Measurements from ENCODE around the gene TDRD12. TPM values are rescaled to one million over a fixed set of nuclear protein-coding genes. Genes with fewer than 3 reads are reported as not detected.

Gene TDRD12
- total RNA-seq, 2 experiments from 2014 or later, result 0.21 to 0.25 TPM

GRCh38 chr19:32808236-32808635, 88.7 kb downstream of the TDRD12 start:
- Mint-ChIP-seq H3K9me3 (no peaks in the 10 kb centered on the region), H3K36me3 (ENCODE audit: low read depth) (no peaks in the 10 kb centered on the region), H3K27ac (no peak overlapping the region), H3K4me3 (no peak overlapping the region), H3K4me1 (ENCODE audit: low read depth) (peaks cover 17% of the 10 kb centered on the region), H3K27me3 (ENCODE audit: low read depth) (no peaks in the 10 kb centered on the region)
- intact Hi-C loops (cut with micrococcal nuclease), result no loop called here
- CTCF ChIA-PET, result no interaction called here
- DNase-seq, result no peak

GRCh38 chr19:32809254-32809653, 89.7 kb downstream of the TDRD12 start:
- Mint-ChIP-seq H3K9me3 (no peaks in the 10 kb centered on the region), H3K4me1 (ENCODE audit: low read depth) (peaks cover 24% of the 10 kb centered on the region), H3K36me3 (ENCODE audit: low read depth) (no peaks in the 10 kb centered on the region), H3K27me3 (ENCODE audit: low read depth) (no peaks in the 10 kb centered on the region), H3K27ac (no peak overlapping the region), H3K4me3 (no peak overlapping the region)
- CTCF ChIA-PET, result interaction anchor here (1.1 to 1.2 kb wide), 2 partner anchors 9 to 56 kb away, joined by 3 read pairs; no protein-coding TSS in a partner anchor
- intact Hi-C loops (cut with micrococcal nuclease), result loop anchor here (1.0 kb wide), 1 partner anchor 15 kb away; no protein-coding TSS in a partner anchor
- no peak for DNase-seq

GRCh38 chr19:32809754-32810153, 90.2 kb downstream of the TDRD12 start:
- H3K9me3 Mint-ChIP-seq, result no peaks in the 10 kb centered on the region
- H3K36me3 Mint-ChIP-seq (ENCODE audit: low read depth), result no peaks in the 10 kb centered on the region
- no peak overlapping the region for H3K27ac Mint-ChIP-seq
- peaks cover 26% of the 10 kb centered on the region for H3K4me1 Mint-ChIP-seq (ENCODE audit: low read depth)
- intact Hi-C loops (cut with micrococcal nuclease), result loop anchor here (1.0 to 5.0 kb wide), 2 partner anchors 15 to 117 kb away; partner anchors contain the start of gene NUDT19
- DNase-seq, result no peak
- CTCF ChIA-PET, result interaction anchor here (1.1 to 1.2 kb wide), 2 partner anchors 9 to 55 kb away, joined by 3 read pairs; no protein-coding TSS in a partner anchor
- H3K4me3 Mint-ChIP-seq, result no peak overlapping the region
- no peaks in the 10 kb centered on the region for H3K27me3 Mint-ChIP-seq (ENCODE audit: low read depth)

- CTCF ChIA-PET, result no interaction called here
- no peaks in the 10 kb centered on the region for H3K36me3 Mint-ChIP-seq (ENCODE audit: low read depth)
- H3K27me3 Mint-ChIP-seq (ENCODE audit: low read depth), result no peaks in the 10 kb centered on the region
- no peaks in the 10 kb centered on the region for H3K9me3 Mint-ChIP-seq
- no peak overlapping the region for H3K27ac Mint-ChIP-seq
- peaks cover 26% of the 10 kb centered on the region for H3K4me1 Mint-ChIP-seq (ENCODE audit: low read depth)
- intact Hi-C loops (cut with micrococcal nuclease), result loop anchor here (5.0 kb wide), 1 partner anchor 118 kb away; the partner anchor contains the start of gene NUDT19
- H3K4me3 Mint-ChIP-seq, result no peak overlapping the region
- DNase-seq, result no peak
Observed at GRCh38 chr19:32810452-32810851, 90.9 kb downstream of the TDRD12 start.

- no peaks in the 10 kb centered on the region for H3K9me3 Mint-ChIP-seq
- intact Hi-C loops (cut with micrococcal nuclease), result loop anchor here (5.0 kb wide), 1 partner anchor 119 kb away; the partner anchor contains the start of gene NUDT19
- no peak overlapping the region for H3K4me3 Mint-ChIP-seq
- H3K36me3 Mint-ChIP-seq (ENCODE audit: low read depth), result no peaks in the 10 kb centered on the region
- DNase-seq, result no peak
- peaks cover 26% of the 10 kb centered on the region for H3K4me1 Mint-ChIP-seq (ENCODE audit: low read depth)
- no peak overlapping the region for H3K27ac Mint-ChIP-seq
- CTCF ChIA-PET, result interaction anchor here (0.5 kb wide), 1 partner anchor 67 kb away, joined by 4 read pairs; no protein-coding TSS in a partner anchor
- H3K27me3 Mint-ChIP-seq (ENCODE audit: low read depth), result no peaks in the 10 kb centered on the region
Observed at GRCh38 chr19:32811151-32811550, 91.6 kb downstream of the TDRD12 start.

- Mint-ChIP-seq H3K36me3 (ENCODE audit: low read depth) (no peaks in the 10 kb centered on the region), H3K27me3 (ENCODE audit: low read depth) (no peaks in the 10 kb centered on the region), H3K27ac (no peak overlapping the region), H3K9me3 (no peaks in the 10 kb centered on the region), H3K4me3 (no peak overlapping the region), H3K4me1 (ENCODE audit: low read depth) (peaks cover 26% of the 10 kb centered on the region)
- intact Hi-C loops (cut with micrococcal nuclease), result loop anchor here (5.0 kb wide), 1 partner anchor 120 kb away; the partner anchor contains the start of gene NUDT19
- DNase-seq, result no peak
- CTCF ChIA-PET, result interaction anchor here (0.5 kb wide), 1 partner anchor 66 kb away, joined by 4 read pairs; no protein-coding TSS in a partner anchor
Observed at GRCh38 chr19:32812036-32812435, 92.5 kb downstream of the TDRD12 start.

GRCh38 chr19:32812571-32812970, 93.0 kb downstream of the TDRD12 start:
- intact Hi-C loops (cut with micrococcal nuclease), result loop anchor here (5.0 kb wide), 1 partner anchor 120 kb away; the partner anchor contains the start of gene NUDT19
- no peak for DNase-seq
- Mint-ChIP-seq H3K36me3 (ENCODE audit: low read depth) (no peaks in the 10 kb centered on the region), H3K4me1 (ENCODE audit: low read depth) (peaks cover 26% of the 10 kb centered on the region), H3K27me3 (ENCODE audit: low read depth) (no peaks in the 10 kb centered on the region), H3K27ac (no peak overlapping the region), H3K4me3 (no peak overlapping the region), H3K9me3 (no peaks in the 10 kb centered on the region)
- CTCF ChIA-PET, result interaction anchor here (0.7 kb wide), 1 partner anchor 25 kb away, joined by 5 read pairs; no protein-coding TSS in a partner anchor

GRCh38 chr19:32813862-32814425, 94.4 kb downstream of the TDRD12 start:
- CTCF ChIA-PET, result no interaction called here
- Mint-ChIP-seq H3K4me1 (ENCODE audit: low read depth) (peaks cover 27% of the 10 kb centered on the region), H3K36me3 (ENCODE audit: low read depth) (no peaks in the 10 kb centered on the region), H3K27ac (no peak overlapping the region), H3K27me3 (ENCODE audit: low read depth) (no peaks in the 10 kb centered on the region), H3K9me3 (no peaks in the 10 kb centered on the region), H3K4me3 (no peak overlapping the region)
- DNase-seq, result no peak
- intact Hi-C loops (cut with micrococcal nuclease), result loop anchor here (5.0 kb wide), 1 partner anchor 122 kb away; the partner anchor contains the start of gene NUDT19

GRCh38 chr19:32814624-32815023, 95.1 kb downstream of the TDRD12 start:
- Mint-ChIP-seq H3K4me3 (no peak overlapping the region), H3K36me3 (ENCODE audit: low read depth) (no peaks in the 10 kb centered on the region), H3K9me3 (no peaks in the 10 kb centered on the region), H3K27ac (no peak overlapping the region), H3K4me1 (ENCODE audit: low read depth) (peaks cover 26% of the 10 kb centered on the region), H3K27me3 (ENCODE audit: low read depth) (peaks cover 1% of the 10 kb centered on the region)
- intact Hi-C loops (cut with micrococcal nuclease), result loop anchor here (5.0 kb wide), 1 partner anchor 122 kb away; the partner anchor contains the start of gene NUDT19
- CTCF ChIA-PET, result no interaction called here
- DNase-seq, result no peak

- no peak for DNase-seq
- H3K9me3 Mint-ChIP-seq, result no peaks in the 10 kb centered on the region
- H3K27me3 Mint-ChIP-seq (ENCODE audit: low read depth), result peaks cover 4% of the 10 kb centered on the region
- no peaks in the 10 kb centered on the region for H3K36me3 Mint-ChIP-seq (ENCODE audit: low read depth)
- intact Hi-C loops (cut with micrococcal nuclease), result no loop called here
- peaks cover 25% of the 10 kb centered on the region for H3K4me1 Mint-ChIP-seq (ENCODE audit: low read depth)
- no peak overlapping the region for H3K27ac Mint-ChIP-seq
- no peak overlapping the region for H3K4me3 Mint-ChIP-seq
- CTCF ChIA-PET, result no interaction called here
Observed at GRCh38 chr19:32816555-32817099, 97.1 kb downstream of the TDRD12 start.

GRCh38 chr19:32817569-32818476, 98.3 kb downstream of the TDRD12 start:
- Mint-ChIP-seq H3K27me3 (ENCODE audit: low read depth) (peaks cover 4% of the 10 kb centered on the region), H3K9me3 (no peaks in the 10 kb centered on the region), H3K36me3 (ENCODE audit: low read depth) (no peaks in the 10 kb centered on the region), H3K4me3 (no peak overlapping the region), H3K4me1 (ENCODE audit: low read depth) (peaks cover 25% of the 10 kb centered on the region), H3K27ac (no peak overlapping the region)
- CTCF ChIA-PET, result no interaction called here
- intact Hi-C loops (cut with micrococcal nuclease), result no loop called here
- DNase-seq, result no peak

GRCh38 chr19:32818536-32818935, 99.0 kb downstream of the TDRD12 start:
- H3K27ac Mint-ChIP-seq, result no peak overlapping the region
- peaks cover 7% of the 10 kb centered on the region for H3K27me3 Mint-ChIP-seq (ENCODE audit: low read depth)
- no peak for DNase-seq
- H3K36me3 Mint-ChIP-seq (ENCODE audit: low read depth), result no peaks in the 10 kb centered on the region
- CTCF ChIA-PET, result no interaction called here
- H3K4me1 Mint-ChIP-seq (ENCODE audit: low read depth), result peaks cover 25% of the 10 kb centered on the region
- H3K9me3 Mint-ChIP-seq, result no peaks in the 10 kb centered on the region
- no peak overlapping the region for H3K4me3 Mint-ChIP-seq
- intact Hi-C loops (cut with micrococcal nuclease), result no loop called here
